Measurements from ENCODE around the gene TMEM33. TPM values are rescaled to one million over a fixed set of nuclear protein-coding genes. Genes with fewer than 3 reads are reported as not detected.

The TMEM33 gene
- total RNA-seq, 4 donors from 2014 or later = 50.7 to 65.4 (median 54.6) TPM

DNA sequence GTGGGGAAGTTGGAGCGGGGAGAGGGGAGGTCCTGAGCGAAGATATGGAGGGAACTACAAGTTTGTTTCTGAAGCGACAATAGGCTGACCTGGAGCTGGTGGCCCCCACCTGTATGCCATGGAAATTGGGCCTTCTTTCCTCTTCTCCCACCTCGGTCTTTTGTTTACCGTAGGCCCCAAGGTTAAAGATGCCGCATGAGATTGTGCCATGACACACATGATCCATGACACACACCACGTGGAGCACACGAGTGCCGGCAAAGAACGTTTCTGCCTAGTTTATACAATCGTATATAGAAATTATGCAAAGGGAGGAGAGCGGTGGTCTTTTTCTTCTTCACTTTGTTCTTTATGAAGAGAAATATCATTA lies 408 bp downstream of the TMEM33 start:
- intact Hi-C loops (cut with DNase I) = no loop called here
- peak overlapping the region in 2 of 3 donors; percentile 43 to 69 for H3K27ac ChIP-seq
- H3K4me1 ChIP-seq = peaks cover 9 to 13% of the 10 kb centered on the region in 2 donors
- no peak for TF ChIP-seq POLR2A (IDR thresholded peaks at IDR 0.05)
- TF ChIP-seq, protein P1, sequence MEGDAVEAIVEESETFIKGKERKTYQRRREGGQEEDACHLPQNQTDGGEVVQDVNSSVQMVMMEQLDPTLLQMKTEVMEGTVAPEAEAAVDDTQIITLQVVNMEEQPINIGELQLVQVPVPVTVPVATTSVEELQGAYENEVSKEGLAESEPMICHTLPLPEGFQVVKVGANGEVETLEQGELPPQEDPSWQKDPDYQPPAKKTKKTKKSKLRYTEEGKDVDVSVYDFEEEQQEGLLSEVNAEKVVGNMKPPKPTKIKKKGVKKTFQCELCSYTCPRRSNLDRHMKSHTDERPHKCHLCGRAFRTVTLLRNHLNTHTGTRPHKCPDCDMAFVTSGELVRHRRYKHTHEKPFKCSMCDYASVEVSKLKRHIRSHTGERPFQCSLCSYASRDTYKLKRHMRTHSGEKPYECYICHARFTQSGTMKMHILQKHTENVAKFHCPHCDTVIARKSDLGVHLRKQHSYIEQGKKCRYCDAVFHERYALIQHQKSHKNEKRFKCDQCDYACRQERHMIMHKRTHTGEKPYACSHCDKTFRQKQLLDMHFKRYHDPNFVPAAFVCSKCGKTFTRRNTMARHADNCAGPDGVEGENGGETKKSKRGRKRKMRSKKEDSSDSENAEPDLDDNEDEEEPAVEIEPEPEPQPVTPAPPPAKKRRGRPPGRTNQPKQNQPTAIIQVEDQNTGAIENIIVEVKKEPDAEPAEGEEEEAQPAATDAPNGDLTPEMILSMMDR (IDR thresholded peaks at IDR 0.05) = no peak
- 2 to 5% methylated on average over 12 of the region's 12 CpGs for WGBS, 2 donors
- DNase-seq = no peak
- H3K4me3 ChIP-seq (replicated peaks in 1 of 3) = peak overlapping the region; percentile 75 to 82 (median 79)
- H3K36me3 ChIP-seq = peaks cover 2 to 4% of the 10 kb centered on the region in 2 donors
- H3K9me3 ChIP-seq = no peaks in the 10 kb centered on the region
- no peaks in the 10 kb centered on the region for H3K27me3 ChIP-seq

DNA sequence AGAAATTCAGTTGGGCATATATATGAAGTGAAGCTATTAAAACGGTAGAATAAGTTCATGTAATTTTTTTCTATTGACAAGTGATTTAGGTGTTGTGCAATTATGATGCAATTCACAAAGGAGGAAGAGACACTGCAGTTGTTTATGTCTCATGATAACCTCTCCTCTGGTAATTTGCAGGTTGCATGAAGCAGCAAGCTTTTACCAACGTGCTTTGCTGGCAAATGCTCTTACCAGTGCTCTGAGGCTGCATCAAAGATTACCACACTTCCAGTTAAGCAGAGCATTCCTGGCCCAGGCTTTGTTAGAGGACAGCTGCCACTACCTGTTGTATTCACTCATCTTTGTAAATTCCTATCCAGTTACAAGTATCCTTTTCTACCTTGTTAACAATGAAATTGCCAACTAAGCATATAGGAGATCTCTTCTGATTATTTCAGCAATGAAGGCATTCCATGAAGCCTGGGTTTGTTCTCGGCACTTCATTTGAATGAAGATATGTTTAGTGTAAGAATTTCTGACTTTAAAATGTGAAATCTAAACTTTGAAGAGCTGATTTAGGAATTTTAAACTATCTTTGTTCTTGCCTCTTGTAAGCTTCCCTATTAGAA lies 3.9 kb downstream of the TMEM33 start:
- H3K4me1 ChIP-seq = peaks cover 9 to 13% of the 10 kb centered on the region in 2 donors
- H3K36me3 ChIP-seq = peaks cover 2 to 4% of the 10 kb centered on the region in 2 donors
- no peaks in the 10 kb centered on the region for H3K9me3 ChIP-seq
- intact Hi-C loops (cut with DNase I) = no loop called here
- WGBS, 2 donors = 80 to 82% methylated on average over 3 of the region's 3 CpGs
- no peak overlapping the region for H3K27ac ChIP-seq
- H3K4me3 ChIP-seq (replicated peaks in 1 of 3) = no peak overlapping the region
- no peak for DNase-seq
- TF ChIP-seq, protein P1 (IDR thresholded peaks at IDR 0.05) = no peak
- no peak for TF ChIP-seq POLR2A (IDR thresholded peaks at IDR 0.05)
- no peaks in the 10 kb centered on the region for H3K27me3 ChIP-seq

DNA sequence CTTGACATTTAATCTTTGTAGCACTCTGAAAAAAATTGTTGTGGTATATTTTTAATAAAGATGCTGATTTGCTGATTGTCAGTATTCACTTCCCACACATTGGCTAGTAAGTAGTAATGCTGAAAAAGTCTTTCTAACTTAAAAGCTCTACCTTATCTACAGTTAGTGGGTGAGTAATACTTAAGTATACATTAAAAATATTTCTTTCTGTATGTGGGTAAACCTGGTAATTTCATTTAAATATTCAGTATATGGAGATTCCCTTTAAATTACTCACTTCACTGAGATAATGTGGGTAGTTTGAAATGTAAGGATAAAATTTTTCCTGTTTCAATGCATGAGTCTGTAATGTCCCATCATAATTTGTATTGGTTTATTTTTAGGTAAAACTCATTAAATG lies 5.6 kb downstream of the TMEM33 start:
- TF ChIP-seq, protein P1 (IDR thresholded peaks at IDR 0.05) = no peak
- TF ChIP-seq POLR2A (IDR thresholded peaks at IDR 0.05) = no peak
- DNase-seq = no peak
- peaks cover 4 to 9% of the 10 kb centered on the region in 2 donors for H3K36me3 ChIP-seq

DNA sequence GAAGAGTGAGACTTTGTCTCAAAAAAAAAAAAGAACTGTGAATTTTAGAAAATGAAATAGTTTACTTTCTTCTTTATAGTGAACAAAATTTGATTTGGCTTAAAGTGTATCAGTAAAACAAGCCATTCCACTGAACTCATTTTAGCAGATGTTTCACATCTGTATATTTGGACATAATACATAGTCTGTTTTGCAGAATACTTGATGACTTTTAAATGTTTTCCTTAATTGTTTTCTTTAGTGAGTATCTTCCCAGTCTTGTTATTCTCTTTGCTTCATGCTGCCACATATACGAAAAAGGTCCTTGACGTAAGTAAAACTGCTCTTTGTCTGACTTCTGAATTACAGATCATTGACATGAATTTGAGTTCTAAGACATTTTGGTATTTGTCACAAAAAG lies 8.3 kb downstream of the TMEM33 start:
- Histone ChIP-seq H3K36me3 (peaks cover 4 to 9% of the 10 kb centered on the region in 2 donors), H3K4me1 (no peaks in the 10 kb centered on the region), H3K4me3 (replicated peaks in 1 of 3) (no peak overlapping the region), H3K27me3 (no peaks in the 10 kb centered on the region), H3K27ac (no peak overlapping the region), H3K9me3 (no peaks in the 10 kb centered on the region)
- TF ChIP-seq, protein P1 (IDR thresholded peaks at IDR 0.05) = no peak
- TF ChIP-seq POLR2A (IDR thresholded peaks at IDR 0.05) = no peak
- intact Hi-C loops (cut with DNase I) = no loop called here
- 94 to 96% methylated on average over 2 of the region's 2 CpGs for WGBS, 2 donors
- no peak for DNase-seq

More for the DNA sequence above, 5.6 kb downstream of the TMEM33 start:
- H3K27ac ChIP-seq = no peak overlapping the region
- no peak overlapping the region for H3K4me3 ChIP-seq (replicated peaks in 1 of 3)
- intact Hi-C loops (cut with DNase I) = no loop called here
- no peaks in the 10 kb centered on the region for H3K9me3 ChIP-seq
- H3K27me3 ChIP-seq = no peaks in the 10 kb centered on the region
- peaks cover 9 to 11% of the 10 kb centered on the region in 2 donors for H3K4me1 ChIP-seq

DNA sequence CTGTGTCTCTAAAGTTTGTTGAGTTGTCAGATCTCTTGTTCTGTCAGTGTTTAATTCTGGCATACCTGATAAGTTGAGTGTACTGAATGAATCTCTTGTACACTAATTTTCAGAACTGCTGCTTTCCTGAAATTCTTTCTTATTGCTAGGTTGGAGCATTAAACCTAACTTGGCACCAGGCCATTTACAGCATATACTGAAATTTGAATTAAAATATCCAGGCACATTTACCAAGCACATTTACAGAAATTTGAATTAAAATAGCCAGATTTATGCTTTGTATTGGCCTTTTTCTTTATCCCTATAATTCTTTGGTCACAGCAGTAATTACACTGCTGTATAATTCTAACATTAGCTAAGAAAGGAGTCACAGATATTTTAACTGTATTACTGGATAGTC lies 8.9 kb downstream of the TMEM33 start:
- Histone ChIP-seq H3K4me1 (no peaks in the 10 kb centered on the region), H3K27me3 (no peaks in the 10 kb centered on the region), H3K36me3 (peaks cover 4 to 8% of the 10 kb centered on the region in 2 donors), H3K4me3 (replicated peaks in 1 of 3) (no peak overlapping the region), H3K9me3 (no peaks in the 10 kb centered on the region), H3K27ac (no peak overlapping the region)
- DNase-seq = no peak
- TF ChIP-seq, protein P1 (IDR thresholded peaks at IDR 0.05) = no peak
- TF ChIP-seq POLR2A (IDR thresholded peaks at IDR 0.05) = no peak
- intact Hi-C loops (cut with DNase I) = no loop called here
